K562 (cell line): ENCODE results near the gene JMJD1C.

Source experiments
- BRF2 ChIP-seq: IDR thresholded peaks from 3 replicates; pipeline ENCODE4 v1.6.1; 2011; ENCODE audit warnings: borderline replicate concordance, mild to moderate bottlenecking; ENCODE audit not compliant: insufficient read length, insufficient read depth
- CBX8 ChIP-seq: fragments of 200-600 bp; sonication (generic); IDR thresholded peaks from 2 replicates; pipeline ENCODE4 v1.6.1; 2012; ENCODE audit warnings: borderline replicate concordance, mixed run types, low read depth, mild to moderate bottlenecking, moderate library complexity, mixed read lengths, low read length, control low read depth, inconsistent platforms; ENCODE audit not compliant: poor library complexity, severe bottlenecking; ENCODE audit errors: extremely low read depth
- HOMEZ ChIP-seq: fragments of 250-450 bp; sonication (Bioruptor Pico); IDR thresholded peaks from 2 replicates; pipeline ENCODE4 v1.4.0; 2020; ENCODE audit warnings: mild to moderate bottlenecking, moderate library complexity
- TAF1 ChIP-seq: IDR thresholded peaks from 2 replicates; pipeline ENCODE4 v1.6.1; 2011; ENCODE audit warnings: mild to moderate bottlenecking, low read length, moderate library complexity; ENCODE audit not compliant: insufficient read depth, control insufficient read depth, severe bottlenecking; ENCODE audit errors: extremely low read depth
- ZBTB2 ChIP-seq: fragments of 450-650 bp; IDR thresholded peaks from 2 replicates; pipeline ENCODE4 v1.6.1; 2016; ENCODE audit warnings: antibody characterized with exemption

GRCh38 chr10:63314020-63314419 is 151.8 kb downstream of the JMJD1C start:
- TF ChIP-seq BRF2 (no peak), HOMEZ (CRISPR knock-in tag) (no peak), CBX8 (no peak), ZBTB2 (no peak), TAF1 (no peak)
